Activated CD8-positive, alpha-beta memory T cell treated with anti-CD3 and anti-CD28 coated beads for 1 hour (primary cell): ENCODE results near the gene LRRC38.

ENCODE experiments used
- DNase-seq, 2 donors: peaks; one replicate each; pipeline ENCODE4 v3.0.0-alpha.2; 2020; ENCODE audit warnings: low read depth in 1 of 2; ENCODE audit errors: extremely low read depth in 1 of 2

LRRC38 gene

DNA sequence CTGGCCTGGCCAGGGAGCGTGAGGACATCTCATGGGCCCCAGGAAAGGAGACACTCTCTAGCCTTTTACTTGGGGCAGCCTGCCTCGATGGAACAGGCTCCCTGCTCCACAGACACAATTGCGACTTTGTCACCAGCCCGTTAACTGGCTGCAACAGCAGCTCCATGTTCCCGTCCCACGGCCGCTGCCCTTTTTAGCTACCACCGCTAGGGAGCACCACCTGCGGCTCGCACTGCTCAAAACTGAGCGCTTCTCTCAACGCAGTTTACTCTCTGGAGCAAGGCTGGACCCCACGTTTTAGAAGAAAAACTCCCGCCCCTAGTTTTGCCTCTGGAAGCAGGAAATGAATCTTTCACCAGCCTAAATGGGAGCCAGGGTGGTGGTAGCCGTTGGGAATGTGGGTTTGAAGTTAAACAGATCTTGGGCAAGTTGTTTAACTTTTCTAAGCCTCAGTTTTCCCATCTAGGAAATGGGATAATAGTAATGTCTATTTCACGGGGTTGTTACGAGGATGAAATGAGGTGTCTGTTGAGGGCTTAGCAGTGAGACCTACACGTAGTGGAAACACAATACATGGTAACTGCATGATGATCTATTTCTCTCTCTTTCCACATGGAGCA is 3.5 kb upstream of the LRRC38 start:
- DNase-seq: no peak

DNA sequence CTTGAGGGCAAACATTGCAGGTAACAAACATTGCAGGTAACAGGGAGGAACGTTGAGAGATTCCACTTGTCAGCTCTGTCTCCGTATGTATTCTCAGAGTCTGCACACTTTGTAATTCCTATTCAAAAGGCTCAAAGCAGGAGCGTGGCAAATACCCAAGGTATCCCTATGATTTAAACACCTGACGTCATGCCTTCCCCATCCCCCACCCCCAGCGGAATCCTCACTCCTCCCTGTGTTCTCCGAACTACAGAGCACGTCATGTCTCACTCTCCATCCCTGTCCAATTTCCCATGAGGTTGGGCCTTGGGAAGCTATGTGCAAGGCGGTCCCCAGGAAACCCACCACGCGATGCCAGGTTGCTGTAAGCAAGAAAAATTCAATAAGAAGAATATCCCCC is 2.8 kb upstream of the LRRC38 start:
- DNase-seq: no peak

DNA sequence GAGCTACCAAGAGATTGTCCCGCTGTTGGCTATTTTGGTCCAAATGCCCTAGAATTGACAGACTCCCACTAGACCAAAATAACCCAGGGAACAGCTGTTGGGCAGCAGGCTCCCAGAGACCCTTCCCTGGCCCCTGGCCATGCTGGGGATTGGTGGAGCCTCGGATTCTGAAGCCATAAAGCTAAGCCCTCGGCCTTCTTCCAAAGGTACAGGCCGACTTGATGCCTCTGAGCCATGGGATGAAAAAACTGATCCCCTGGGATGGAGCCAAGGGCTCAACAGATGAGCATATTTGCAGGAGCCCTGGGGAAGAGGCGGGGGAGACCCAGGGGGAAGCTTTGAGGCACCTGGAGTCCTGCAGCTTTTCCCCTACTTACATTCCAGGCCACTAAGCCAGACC is 1.0 kb upstream of the LRRC38 start:
- DNase-seq: no peak

DNA sequence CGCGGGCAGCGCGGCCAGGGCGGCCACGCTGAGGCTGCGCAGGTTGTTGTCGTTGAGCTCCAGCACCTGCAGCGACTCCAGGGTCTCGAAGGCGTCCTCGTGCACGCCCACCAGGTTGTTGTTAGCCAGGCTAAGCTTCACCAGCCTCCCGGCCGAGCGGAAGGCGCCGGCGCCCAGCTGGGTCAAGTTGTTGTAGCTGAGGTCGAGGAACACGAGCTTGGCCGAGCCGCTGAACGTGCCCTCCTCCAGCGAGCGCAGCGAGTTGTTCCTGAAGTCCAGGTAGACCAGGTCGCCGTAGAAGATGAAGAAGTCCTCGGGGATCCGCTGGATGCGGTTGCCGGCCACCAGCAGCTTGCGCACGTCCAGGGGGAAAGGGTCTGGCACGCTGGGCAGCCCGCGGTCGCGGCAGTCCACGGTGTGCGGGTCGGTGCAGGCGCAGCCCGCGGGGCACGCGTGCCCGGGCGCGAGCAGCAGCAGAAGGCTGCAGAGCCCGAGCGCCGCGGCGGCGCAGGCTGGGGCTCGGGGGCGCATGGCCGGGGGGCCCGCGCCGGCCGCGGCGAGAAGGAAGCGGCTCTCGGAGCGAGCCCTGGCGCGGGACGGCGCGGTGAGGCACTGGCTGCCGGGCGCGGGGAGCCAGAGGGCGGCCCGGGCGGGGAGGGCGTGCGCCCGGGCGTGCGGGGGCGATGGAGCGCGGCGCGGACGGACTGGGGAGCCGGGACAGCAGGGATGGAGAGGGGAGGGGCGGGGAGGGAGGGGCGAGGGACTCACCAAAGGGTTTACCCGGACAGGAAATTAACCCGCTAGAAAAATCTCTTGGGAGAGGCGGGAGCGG is 524 bp downstream of the LRRC38 start:
- no peak for DNase-seq

DNA sequence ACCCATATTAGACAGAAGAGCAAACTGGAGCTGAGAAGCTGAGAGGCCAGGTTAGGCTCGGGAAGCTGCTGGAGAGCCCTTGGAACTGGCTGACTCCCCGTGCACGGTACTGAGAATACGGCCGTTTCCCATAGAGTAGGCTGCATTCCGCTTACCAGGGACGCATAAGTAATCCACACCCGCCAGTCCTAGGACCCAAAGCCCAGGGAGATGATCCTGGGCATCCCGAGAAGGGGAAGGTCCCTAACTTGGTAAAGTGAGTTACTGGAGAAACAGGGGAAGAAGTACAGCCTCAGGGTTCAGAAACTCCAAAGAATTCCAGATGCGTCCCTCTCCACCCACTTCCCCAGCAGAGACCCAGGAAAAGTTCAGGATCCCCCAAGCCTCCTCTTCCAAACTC is 1.3 kb downstream of the LRRC38 start:
- DNase-seq: no peak

DNA sequence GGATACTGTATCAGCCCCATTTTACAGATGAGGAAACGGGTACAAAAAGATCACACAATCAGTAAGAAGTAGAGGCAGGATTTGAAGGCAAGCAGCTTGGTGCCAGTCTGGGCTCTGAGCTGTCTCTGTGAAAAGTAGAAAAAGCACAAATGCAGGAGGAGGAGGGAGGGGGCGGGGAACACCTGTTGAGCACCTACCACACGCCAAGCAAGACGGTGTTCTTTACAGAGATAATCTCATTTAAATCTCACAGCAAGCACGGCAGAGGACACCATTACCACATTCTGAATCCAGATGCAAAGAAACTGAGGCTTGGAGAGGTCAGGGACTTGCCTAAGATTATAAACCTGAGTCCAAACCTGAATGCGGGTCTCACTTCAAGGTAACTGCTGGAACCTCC is 3.3 kb downstream of the LRRC38 start:
- DNase-seq: no peak

DNA sequence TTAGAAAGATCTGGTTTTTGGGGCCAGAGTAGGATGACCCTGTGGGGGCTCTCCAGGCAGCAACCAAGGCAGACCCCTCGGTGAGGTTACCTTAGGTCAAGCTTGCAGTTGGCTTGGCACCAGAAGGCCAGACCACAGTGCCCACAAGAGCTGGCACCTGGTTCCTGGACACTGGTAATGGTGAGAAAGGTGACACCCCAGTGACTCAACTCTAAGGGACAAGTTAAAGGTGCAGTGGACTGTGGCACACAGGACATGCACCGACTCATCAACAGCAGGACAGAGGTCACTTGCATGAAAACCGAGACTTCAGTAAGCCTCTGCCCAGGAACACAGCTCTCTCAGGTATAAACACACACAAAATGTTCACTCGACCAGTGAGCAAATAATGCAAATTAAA is 6.7 kb downstream of the LRRC38 start:
- no peak for DNase-seq

DNA sequence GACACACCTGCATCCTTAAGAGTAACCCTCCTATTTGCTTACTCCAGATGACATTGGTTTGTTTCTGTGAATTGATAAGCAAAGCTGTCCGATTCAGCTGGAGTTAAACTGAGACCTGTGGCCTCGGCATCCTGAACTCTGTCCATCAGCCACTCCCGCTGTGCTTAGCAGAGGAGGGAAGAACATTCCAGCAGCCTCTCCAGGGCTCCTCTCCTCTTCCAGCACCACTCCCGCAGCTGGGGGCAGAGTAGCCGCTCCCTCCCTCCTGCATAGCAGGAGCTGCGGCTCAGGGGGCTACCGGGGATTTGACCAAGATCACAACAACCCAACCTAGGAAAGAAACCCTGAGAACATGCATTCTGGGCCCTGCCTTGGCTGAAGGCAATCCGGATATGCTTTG is 8.8 kb downstream of the LRRC38 start:
- no peak for DNase-seq

DNA sequence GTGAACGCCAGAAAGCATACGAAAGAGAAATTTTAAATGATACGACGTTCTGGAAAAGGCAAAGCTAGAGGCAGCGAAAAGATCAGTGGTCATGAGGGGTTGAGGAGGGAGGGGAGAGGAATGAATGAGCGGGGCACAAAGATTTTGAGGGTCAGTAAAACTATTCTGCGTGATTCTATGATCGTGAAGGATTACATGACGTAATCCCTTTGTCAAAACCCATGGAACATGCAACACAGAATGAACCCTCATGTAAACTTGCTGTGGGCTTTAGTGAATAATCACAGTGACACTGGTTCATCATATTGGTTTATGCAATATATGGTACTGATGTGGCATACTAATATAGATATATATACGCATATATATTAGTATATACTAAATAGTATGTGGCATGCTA is 13.0 kb downstream of the LRRC38 start:
- DNase-seq: no peak

DNA sequence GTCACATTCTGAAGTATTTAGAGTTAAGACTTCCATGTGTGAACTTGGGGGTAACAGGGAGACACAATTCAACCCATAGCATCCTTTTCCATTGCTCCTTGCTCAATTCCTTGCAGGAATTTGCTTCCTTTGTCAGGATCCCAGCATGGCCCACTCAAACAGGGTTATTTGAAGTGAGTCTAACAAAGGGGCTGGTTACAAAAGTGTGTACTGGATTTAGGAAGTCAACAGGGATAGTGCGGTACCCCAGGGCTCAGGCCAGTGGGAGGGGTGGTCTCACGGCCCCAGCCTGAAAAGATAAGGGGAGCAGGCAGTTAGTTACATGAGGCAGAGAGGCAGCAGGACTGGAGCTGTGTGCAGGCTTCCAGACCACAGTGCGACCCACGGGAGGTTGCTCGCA is 14.4 kb downstream of the LRRC38 start:
- DNase-seq: no peak

DNA sequence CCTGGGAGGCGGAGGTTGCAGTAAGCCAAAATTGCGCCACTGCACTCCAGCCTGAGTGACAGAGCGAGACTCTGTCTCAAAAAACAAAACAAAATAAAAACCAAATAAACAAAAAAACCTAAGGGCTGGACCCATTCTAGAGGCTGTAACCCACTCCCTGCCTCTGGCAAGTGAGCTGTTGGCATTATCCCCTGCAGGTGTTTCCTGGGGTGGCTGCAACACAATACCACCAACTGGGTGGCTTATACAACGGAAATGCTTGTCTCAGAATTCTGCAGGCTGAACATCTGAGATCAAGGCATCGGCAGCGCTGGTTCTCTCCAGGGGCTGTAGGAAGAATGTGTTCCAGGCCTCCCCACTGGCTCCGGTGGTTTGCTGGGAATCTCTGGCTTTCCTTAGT is 15.2 kb downstream of the LRRC38 start:
- no peak for DNase-seq

DNA sequence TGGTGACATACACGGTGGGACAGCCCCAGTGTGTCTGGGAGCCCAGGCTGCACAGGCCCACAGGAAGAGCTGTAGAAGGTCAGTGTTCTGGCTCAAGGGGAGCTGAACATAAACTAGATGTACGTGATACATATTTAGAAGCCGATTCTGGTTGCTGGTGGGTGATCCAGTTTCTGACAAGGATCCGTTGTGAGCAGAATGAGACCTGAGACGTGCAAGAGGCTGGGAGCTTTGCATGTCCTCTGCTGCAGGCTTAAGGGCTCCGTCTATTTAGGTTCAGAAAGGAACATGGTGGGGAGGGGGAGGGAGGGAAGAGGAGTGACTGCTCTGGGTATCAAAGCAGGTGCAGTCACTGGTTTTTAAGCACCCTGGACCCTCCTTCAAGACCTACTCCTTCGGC is 18.6 kb downstream of the LRRC38 start:
- DNase-seq: no peak

DNA sequence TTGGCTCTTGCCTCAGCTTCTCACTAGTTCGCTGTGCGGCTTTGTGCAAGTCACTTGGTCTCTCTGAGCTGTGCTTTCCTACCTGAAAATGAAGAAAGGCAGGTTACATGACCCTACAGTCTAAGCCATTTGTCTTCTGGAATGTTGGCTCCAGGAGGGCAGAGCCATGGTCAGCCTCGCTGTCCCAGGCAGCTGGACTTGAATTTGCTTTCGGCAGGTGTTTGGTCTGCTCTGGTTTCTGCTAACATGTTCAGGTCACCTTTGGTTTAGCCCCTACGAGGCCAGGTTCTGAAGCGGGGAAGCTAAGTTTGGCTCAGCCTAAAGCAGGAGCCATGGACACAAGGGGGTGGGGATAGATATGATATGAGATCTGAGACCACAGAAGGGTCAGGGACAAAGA is 19.1 kb downstream of the LRRC38 start:
- DNase-seq: no peak

DNA sequence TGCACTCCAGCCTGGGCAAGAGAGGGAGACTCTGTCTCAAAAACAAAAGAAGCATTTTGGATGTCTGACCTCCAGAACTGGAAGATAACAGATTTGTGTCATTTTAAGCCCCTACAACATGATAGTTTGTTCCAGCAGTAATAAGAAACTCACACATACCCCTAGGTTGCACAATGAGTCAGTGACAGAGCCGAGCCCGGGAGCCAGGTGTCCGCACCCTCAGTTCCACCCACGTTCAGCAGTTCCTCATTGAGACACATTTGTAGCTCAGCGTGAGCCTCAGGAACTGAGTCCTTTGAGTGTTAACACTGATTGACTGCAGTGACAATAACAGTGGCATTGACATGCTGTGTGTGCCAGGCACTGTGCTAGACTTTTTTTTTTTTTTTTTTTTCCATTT is 19.8 kb downstream of the LRRC38 start:
- DNase-seq: no peak

DNA sequence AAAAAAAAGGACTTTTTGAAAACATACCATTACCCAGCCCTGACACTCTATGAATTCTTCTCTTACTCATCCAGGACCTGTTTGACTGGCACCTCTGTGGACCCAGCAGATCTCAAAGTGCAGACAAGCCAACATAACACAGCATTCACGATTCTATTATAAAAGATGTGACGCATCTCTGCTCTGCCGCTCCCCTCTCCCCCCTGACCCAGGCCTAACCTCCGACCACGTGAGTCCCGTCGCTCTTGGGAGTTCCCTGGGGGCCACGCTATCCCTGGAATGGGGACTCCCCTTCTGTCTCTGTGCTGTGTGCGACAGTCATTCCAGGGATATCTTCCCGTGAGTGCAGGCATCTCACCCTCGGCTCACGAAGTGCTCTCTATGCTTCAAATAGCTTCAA is 21.1 kb downstream of the LRRC38 start:
- DNase-seq: no peak

DNA sequence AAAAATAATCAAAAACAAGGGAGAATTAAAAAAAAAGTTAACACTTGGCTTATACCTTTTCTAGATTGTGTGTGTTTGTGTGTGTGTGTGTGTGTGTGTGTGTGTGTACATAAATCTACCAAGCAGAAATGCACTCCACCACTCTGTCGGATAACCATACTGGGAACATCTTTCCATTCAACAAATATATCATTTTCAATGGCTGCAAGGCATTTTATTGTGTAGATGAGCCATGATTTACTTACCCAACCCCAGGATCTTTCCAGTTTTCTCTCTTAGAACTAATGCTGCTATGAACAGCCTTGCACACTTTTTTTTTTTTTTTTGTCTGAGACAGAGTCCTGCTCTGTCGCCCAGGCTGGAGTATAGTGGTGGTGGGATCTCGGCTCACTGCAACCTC is 25.8 kb downstream of the LRRC38 start:
- no peak for DNase-seq

DNA sequence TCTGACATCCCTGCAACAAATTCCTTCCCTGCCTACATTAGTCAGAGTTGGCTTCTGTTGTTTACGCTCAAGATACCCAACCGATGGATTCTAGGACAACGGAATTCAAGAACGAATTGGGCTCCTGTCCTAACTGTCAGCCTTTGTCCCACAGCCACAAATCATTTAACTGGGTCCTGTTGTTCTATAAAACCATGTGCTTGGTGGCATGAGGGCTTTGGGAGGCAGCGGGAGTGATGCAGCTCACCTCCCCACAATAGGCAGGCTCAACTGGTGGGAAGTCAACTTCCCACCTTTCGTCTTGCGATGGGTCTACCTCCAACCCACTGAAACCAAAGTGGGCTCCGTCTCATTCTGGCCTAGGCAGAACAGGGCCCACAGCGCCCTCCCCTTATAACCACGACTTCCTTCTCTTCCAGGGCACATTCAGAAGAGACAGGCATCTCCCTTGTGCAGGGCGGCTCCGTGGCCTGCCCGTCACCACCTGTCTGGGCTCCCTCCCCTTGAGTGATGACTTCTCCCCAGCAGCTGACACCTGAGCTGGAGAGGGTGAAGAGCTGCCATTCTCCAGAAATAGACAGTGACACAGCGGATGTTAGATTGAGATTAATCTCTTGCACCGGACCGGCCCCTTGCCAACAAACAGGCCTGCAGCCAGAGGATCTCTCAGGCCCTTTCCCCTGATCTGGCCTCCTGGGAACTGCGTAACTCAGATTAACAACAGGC is 26.5 kb downstream of the LRRC38 start:
- no peak for DNase-seq

DNA sequence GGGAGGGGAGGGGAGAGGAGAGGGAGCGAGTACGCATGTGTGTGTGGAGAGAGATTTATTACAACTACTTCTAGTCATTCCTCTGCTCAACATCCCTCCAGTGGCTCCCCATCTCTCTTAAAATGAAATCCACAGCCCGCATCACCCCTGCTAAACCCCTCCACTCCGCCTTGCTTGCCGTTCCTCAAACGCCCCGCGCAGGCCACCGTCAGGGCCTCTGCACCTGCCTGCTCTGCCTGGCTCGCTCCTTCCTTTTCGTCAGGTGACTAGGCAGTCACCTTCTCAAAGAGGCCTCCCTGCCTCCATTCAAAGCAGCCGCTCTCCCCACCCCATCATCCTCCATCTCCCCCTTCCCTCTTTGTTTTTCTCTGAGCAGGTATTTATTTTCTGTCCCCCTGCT is 29.9 kb downstream of the LRRC38 start:
- DNase-seq: no peak

DNA sequence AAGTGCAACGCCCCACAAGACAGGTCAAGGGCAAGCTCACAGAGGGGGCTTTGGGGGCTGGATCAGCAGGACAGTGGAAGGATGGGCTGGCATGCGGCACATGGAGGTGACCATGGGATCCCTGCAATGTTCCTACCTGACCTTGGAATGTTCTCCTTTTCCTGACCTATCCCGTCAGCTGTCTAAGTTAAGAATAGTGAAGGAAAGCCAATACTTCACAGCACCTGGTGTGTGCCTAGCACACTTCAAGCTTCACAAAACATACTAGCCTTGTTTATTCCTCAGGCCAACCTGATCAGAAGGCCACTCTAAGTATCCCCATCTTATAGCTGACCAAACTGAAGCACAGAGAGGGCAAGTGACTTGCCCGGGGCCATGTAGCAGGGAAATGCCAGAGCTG is 31.2 kb downstream of the LRRC38 start:
- DNase-seq: no peak

DNA sequence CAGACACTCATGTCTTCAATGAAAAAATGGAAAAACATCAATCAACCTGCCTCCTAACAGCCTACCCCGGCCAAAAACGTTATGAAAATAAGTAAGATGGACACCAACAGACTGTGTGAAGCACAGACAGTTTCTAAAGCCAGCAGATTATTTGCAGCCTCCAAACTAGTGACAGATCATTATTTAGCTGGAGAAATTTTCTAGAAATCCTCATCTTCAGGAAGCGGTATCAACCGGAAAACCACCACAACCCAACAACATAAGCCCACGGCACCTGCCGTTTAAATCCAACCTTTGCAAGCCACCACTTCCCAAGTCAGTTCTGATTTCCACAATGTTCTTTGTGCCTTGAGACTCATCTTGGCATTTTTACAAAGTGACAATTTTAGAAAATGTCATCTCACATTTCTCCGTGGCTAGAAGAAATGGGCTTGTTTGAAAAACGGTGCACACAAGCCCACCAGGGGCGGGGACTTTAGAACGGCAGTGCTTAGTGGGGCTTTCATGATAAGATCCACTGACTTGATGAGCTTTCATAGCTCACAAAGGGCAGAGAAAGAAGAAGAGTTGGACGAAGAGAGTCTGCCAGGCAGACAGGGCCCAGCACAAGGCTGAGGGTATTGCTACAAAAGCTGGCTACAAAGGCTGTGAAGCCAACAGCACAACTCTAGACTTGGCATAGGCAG is 34.5 kb downstream of the LRRC38 start:
- no peak for DNase-seq

DNA sequence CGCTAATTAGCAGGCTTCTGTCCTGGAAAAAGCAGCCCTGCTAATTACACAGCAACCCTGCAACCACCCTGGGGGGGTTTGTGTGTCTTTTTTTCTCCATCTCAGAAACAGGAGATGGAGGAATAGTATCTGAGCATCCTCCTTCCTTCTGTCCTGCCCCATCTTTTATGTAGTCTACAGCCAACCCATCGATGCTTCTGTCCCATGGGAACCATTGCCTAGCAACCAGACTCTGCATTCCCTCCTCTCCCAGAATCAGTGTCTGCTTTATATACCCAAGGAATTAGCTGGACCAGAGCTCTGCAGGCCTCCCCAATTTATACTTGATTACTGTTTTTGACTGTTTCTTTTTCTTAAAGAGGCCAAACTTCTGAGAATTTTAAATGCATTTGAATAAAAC is 35.1 kb downstream of the LRRC38 start:
- DNase-seq: no peak

DNA sequence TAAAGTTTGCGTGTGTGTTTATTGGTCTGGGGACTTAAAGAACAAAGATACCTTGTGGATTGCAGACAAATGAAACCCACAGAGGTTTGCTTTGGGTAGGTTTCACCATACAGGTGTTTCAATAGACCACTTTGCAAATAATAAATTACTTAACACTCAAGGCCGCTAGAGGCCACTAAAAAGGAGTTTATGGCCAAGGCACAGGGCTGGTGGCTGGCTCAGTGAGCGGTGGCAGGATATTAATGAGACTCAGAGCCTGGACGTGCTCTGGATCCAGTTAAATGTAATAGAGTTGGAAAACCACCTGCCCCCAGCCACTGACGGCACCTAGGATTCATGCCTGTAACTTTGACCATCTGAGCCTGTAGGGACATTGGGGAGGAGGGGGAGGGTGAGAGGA is 44.5 kb downstream of the LRRC38 start:
- no peak for DNase-seq
